D721Med (cell line): ENCODE results near the gene DDX55.
"Not testable (repeated sequence)": the region's sequence is repeated elsewhere in the genome, so short reads cannot be mapped to it uniquely, and the experiment has no call there.

Experiments used
- DNase-seq: peaks from one replicate; pipeline ENCODE4 v3.0.0; 2011; ENCODE audit warnings: low spot score; ENCODE audit not compliant: insufficient read length
- FAIRE-seq: peaks from 2 replicates; lab custom pipeline; 2011; peaks lifted over from hg19 to GRCh38; lab: Jason Lieb, UNC
- CTCF ChIP-seq: IDR thresholded peaks from 2 replicates; pipeline ENCODE4 v1.5.1; 2012; ENCODE audit warnings: mild to moderate bottlenecking, control low read depth; ENCODE audit not compliant: insufficient read depth; ENCODE audit errors: missing control alignments

The DDX55 gene

GRCh38 chr12:123599310-123599709 is 2.6 kb upstream of the DDX55 start:
- FAIRE-seq (no peak), DNase-seq (no peak)

DNA sequence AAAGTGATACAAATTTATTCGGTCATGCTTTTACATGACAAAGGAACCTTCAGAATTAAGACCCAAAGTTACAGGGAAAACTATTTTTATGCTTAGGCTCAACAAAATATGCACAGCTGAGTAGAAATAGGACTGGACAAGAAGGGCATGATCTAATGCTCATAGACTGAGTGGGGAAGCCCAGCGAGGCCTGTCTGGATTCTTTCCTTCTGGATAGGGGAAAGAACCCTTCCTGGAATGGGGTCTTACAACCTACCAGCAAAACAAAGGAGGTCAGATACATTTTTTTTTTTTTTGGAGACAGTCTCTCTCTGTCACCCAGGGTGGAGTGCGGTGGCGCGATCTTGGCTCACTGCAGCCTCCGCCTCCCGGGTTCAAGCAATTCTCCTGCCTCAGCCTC is 2.2 kb upstream of the DDX55 start:
- FAIRE-seq = no peak
- TF ChIP-seq CTCF = no peak

More at GRCh38 chr12:123599310-123599709, 2.6 kb upstream of the DDX55 start:
- no peak for TF ChIP-seq CTCF

DNA sequence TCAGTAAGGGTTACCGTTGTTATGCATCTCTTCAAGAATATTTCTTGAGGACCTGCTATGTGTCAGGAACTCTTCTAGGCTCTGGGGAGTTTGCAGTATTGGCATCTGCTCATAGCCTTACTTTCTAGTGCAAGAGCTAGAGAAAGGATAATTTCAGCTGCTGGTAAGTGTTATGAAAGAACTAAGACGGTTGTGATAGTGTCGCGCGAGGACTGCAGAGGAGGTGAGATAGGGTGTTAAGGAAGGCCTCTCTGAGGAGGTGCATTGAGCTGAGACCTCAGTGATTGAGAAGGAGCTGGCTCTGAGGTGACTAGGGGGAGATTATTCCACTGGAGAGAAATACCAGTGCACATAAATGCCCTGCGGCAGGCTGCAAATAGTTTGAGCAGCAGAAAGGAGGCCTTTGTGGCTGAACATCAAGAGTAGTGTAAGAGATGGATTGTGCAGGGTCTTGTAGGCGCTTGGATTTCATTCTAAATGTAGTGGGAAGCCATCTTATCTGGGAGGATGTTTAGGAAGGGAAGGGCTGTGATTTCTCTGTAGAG is 824 bp downstream of the DDX55 start:
- DNase-seq (no peak), FAIRE-seq (no peak)
- TF ChIP-seq CTCF = no peak

More for the DNA sequence above, 2.2 kb upstream of the DDX55 start:
- no peak for DNase-seq

DNA sequence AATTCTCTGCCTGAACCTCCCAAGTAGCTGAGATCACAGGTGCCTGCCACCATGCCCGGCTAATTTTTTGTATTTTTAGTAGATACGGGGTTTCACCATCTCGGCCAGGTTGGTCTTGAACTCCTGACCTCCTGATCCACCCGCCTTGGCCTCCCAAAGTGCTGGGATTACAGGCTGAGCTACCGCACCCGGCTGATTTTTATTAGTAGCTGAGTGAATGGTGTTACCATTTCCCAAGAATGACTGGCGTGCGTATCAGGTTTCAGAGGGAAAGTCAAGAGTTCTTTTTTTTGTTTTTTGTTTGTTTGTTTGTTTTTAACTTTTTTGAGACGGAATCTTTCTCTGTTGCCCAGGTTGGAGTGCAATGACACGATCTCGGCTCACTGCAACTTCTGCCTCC is 1.6 kb downstream of the DDX55 start:
- not testable (repeated sequence) for DNase-seq, FAIRE-seq

DNA sequence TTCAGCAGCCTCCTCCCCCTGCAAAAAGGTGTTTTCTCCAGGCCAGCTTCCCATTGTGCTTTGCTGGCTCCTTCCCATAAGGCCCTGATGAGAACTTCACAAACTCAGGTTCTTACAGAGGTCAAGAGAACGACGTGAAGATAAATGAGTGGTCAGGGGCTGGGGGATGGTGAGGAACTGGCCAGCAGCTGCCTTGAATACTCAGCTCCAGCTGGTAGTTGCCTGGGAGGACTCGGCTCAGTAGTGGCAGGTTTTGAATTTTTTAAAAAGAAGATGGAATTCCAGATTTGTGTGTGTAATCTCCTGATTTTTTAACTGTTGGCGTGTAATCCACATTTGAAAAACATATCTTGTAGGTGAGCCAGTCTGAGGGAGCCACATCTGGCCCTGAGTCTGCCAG is 5.9 kb downstream of the DDX55 start:
- FAIRE-seq (no peak), DNase-seq (no peak)
- TF ChIP-seq CTCF = no peak

DNA sequence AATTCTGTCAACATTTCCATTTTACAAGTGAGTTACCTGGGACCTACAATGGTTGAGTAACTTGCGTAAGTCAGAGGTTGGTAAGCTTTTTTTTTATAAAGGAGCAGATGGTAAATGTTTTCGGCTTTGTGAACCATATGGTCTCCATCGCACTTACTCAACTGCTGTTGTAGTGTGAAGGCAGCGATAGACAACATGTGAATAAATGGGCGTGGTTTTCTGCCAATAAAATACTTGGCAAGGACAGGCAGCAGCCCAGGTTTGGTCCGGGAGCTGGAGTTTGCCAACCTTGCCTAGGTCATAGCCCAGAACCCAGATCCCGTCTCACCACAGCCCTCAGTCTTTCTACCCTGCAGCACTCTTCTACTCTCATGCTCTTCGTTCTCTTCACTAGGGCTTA is 6.3 kb downstream of the DDX55 start:
- TF ChIP-seq CTCF = no peak
- FAIRE-seq = no peak
- DNase-seq = no peak

DNA sequence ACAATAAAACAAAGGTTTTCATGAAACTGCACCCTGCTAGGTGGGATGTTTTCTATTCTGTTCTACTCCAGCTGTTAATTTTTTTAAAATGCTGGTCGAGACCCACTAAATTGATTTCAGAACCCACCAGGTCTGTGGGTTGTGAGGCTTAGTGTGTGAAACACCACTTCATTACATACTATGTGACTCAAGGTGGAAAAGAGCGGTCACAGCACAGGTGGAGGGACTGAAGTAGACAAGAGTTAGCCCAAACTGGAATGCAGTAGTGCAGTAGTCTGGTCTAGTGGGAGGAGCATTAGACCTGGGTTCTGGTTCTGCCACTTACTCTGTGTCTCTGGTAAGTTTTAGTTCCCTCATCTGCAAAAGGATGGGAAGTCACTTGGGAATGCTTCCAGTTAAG is 12.2 kb downstream of the DDX55 start:
- TF ChIP-seq CTCF = no peak
- FAIRE-seq = no peak
- no peak for DNase-seq

GRCh38 chr12:123614531-123614930 is 12.6 kb downstream of the DDX55 start:
- FAIRE-seq = no peak
- DNase-seq = no peak
- TF ChIP-seq CTCF = no peak
